ENCODE results near the gene TNRC6B.
A peak's percentile ranks its signal among the peaks of the same experiment; 100 is the strongest.
"Not testable (repeated sequence)": the region's sequence is repeated elsewhere in the genome, so short reads cannot be mapped to it uniquely, and the experiment has no call there.

TNRC6B gene, protein sequence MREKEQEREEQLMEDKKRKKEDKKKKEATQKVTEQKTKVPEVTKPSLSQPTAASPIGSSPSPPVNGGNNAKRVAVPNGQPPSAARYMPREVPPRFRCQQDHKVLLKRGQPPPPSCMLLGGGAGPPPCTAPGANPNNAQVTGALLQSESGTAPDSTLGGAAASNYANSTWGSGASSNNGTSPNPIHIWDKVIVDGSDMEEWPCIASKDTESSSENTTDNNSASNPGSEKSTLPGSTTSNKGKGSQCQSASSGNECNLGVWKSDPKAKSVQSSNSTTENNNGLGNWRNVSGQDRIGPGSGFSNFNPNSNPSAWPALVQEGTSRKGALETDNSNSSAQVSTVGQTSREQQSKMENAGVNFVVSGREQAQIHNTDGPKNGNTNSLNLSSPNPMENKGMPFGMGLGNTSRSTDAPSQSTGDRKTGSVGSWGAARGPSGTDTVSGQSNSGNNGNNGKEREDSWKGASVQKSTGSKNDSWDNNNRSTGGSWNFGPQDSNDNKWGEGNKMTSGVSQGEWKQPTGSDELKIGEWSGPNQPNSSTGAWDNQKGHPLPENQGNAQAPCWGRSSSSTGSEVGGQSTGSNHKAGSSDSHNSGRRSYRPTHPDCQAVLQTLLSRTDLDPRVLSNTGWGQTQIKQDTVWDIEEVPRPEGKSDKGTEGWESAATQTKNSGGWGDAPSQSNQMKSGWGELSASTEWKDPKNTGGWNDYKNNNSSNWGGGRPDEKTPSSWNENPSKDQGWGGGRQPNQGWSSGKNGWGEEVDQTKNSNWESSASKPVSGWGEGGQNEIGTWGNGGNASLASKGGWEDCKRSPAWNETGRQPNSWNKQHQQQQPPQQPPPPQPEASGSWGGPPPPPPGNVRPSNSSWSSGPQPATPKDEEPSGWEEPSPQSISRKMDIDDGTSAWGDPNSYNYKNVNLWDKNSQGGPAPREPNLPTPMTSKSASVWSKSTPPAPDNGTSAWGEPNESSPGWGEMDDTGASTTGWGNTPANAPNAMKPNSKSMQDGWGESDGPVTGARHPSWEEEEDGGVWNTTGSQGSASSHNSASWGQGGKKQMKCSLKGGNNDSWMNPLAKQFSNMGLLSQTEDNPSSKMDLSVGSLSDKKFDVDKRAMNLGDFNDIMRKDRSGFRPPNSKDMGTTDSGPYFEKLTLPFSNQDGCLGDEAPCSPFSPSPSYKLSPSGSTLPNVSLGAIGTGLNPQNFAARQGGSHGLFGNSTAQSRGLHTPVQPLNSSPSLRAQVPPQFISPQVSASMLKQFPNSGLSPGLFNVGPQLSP (N-terminal part only)

GRCh38 chr22:40177738-40178416, at the start of gene TNRC6B:
TSS of gene TNRC6B (plus strand) at chr22:40177925. CDS start at chr22:40178136, 211 bp downstream.
- DNase-seq (ENCODE audit: low spot score), result peak; percentile 81

- DNase-seq (ENCODE audit: low spot score), result no peak
These were observed 48.7 kb upstream of the TNRC6B start for GRCh38 chr22:40128989-40129388.

- DNase-seq (ENCODE audit: low spot score), result no peak
These were observed 40.6 kb upstream of the TNRC6B start for GRCh38 chr22:40137132-40137531.

DNA sequence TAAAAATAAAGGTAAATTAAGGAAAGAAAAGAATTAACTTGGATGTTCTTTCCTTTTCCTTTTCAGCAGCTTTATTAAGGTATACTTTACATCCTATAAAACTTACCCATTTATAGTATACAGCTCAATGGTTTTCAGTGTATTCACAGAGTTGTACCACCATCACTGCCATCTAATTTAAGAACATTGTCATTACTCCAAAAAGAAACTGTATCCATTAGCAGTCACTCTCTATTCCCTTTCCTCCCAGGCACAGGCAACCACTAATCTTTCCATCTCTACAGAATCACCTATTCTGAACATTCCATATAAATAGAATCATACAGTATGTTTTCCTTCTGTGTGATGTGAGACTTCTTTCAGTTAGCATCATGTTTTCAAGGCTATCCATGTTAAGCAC, 38.9 kb upstream of the TNRC6B start:
- DNase-seq (ENCODE audit: low spot score), result no peak

DNA sequence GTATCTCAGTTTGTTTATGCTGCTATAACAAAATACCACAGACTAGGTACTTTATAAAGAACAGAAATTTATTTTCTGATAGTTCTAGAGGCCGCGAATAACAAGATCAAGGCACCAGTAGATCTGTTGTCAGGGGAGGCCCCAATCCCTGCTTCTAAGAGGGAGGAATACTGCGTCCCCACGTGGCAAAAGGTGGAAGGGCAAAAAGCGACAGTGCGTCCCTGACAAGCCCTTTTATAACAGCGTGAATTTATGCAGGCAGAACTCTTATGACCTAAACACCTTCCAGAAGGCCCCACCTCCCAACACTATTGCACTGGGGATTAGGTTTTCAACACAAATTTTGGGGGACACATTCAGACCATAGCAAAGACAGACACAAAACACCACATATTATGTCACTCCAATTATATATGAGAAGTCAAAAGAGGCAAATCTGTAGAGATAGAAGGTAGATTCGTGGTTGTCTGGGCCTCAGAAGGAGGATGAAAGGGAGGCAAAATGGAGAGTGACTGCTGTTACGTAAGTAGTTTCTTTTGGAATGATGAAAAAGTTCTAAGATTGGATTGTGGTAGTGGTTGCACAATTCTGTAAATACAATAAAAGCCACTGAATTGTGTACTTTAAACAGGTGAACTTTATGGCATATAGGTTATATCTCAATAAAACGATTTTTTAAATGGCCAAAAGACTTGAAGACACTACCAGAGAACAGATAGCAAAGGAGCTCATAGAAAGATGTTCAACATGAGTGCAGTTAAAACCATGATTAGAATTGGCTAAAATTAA, 30.1 kb upstream of the TNRC6B start:
- no peak for DNase-seq (ENCODE audit: low spot score)

DNA sequence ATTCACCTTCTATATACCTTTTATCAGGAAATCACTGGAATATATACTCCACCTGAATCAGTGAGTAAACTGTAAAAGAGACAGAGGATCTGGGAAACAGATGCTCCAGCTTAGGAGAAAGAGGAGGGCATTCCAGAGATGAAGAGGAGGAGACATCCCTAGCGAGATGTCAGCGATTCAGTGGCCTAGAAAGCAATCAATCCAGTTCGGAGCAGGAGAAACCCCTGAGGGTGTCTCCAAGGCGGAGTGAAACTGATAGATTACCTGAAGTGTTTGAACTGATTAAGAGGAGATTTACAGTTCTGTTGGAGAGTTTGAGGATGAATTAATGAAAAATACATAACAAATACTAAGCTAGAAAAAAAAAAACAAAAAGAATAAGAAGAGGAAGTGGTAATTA, 24.5 kb upstream of the TNRC6B start:
- DNase-seq (ENCODE audit: low spot score), result no peak

DNA sequence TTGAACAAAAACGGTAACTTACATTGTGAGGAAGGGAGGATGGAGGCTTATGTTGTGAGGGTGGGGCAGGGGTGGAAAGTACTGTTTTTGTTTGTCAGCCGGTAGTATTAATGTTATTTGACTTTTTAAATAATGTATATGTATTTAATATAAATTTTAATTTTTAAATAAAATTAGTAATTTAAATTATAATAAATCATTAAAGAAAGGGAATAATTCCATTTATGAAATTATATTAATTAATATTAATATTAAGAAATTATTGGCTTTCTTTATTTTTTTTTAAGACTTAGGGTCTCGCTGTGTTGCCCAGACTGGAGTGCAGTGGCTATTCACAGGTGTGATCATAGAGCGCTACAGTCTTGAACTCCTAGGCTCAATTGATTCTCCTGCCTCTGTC, 24.0 kb upstream of the TNRC6B start:
- no peak for DNase-seq (ENCODE audit: low spot score)

DNA sequence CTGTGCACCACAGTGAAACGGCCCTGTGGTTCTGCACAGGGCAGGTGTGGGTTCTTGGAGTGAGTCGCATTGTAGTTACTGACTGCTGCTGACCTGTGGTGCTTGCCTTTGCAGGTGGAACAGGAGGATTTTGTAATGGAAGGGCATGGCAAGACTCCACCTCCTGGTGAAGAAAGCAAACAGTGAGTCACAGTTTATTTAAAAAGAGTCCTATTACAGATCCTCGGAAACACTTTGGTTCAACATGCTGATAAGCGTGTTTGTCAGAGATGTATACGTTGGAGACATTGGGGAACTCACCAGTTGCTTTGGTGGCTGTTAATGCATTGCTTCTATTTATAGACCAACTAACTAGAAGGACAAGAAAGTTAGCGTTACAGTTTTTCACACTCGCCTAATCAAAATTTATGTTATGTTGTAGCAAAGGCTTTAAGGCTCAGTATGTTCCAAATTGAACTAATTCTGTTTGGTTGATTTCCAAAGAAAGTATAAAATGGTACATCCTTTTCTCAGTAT, 21.7 kb upstream of the TNRC6B start:
- DNase-seq (ENCODE audit: low spot score), result peak; percentile 46

DNA sequence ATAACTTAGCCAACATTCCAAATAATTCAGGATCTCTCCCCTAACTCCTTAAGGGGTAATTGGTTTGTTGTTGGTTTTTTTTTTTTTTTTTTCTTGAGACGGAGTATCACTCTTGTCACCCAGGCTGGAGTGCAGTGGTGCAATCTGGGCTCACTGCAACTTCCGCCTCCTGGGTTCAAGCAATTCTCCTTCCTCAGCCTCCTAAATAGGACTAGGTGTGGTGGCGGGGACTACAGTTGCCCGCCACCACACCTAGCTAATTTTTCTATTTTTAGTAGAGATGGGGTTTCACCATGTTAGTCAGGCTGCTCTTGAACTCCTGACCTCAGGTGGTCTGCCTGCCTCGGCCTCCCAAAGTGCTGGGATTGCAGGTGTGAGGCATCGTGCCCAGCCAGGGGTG, 21.0 kb upstream of the TNRC6B start:
- not testable (repeated sequence) for DNase-seq (ENCODE audit: low spot score)

DNA sequence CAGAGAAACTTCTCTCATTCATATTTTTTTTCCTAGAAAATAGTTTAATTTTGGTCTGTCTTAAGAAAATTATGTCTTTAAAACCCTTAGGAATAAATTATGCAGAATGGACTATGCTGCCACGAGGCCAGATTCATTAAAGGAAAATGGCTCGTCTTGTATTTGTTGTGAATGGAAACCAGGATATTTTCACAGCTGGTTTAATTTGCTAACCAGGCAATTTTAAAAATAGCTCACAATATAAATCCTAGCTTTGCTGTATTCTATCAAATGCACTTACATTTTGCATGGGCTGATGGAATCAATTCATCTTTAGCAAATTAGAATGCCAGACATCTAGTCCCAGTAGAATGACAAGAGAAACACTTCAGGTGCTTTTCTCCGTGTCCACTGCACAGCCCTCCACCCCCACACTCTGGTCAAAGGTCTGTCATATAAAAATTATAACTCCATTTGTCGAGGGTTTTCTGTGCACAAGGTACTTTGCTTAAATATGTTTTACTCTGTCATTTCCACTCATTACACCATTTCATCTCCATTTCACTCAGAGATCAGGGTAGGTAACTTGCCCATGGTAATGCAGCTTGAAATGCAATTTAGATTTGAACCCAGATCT, 20.3 kb upstream of the TNRC6B start:
- no peak for DNase-seq (ENCODE audit: low spot score)

DNA sequence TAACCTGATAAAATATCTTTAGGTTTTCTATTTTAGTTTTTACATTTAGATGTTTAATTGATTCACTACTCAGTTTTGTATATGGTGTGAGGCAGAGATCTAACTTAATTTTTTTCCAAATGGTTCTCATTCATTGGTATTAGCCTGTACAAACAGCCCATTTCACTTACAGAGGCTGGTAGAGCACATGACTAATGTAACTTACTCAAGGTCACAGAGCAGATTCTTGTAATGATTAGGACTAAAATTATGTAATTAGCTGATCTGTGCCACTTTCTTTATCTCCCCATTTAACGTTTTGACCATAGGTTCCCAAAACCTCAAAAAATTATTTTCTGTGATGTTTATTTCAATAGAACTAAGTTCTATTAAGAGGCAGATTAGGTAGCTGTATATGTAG, 16.5 kb upstream of the TNRC6B start:
- DNase-seq (ENCODE audit: low spot score), result no peak

GRCh38 chr22:40165537-40165936, 12.2 kb upstream of the TNRC6B start:
- DNase-seq (ENCODE audit: low spot score), result not testable (repeated sequence)

DNA sequence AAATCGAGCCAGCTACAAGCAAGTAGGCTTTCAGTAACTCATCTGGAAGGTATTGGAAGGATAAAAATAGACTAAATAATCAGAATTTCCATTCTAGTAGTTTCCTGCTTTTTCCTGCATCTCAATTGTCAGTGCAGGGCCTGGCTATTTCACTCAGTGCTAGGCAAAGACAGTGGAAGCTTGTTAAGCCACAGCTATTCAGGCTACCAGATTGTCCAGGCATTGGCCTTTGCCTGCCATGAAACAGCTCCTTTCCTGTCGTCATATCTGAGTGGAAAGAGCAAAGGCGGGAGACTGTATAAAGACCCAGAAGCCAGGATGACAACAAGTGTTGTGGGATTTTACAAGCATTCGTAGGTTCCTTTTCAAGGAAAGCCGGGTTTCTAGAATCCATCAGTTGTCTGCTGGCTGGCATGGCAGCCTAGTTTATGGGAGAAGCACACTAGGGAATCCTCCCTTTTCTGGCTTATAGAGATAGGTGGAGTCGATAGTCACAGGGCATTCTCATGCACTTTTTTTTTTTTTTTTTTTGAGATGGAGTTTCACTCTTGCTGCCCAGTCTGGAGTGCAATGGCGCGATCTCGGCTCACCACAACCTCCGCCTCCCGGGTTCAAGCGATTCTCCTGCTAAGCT, 2.0 kb upstream of the TNRC6B start:
- DNase-seq (ENCODE audit: low spot score), result no peak

GRCh38 chr22:40176921-40177737, 596 bp upstream of the TNRC6B start:
- peak; percentile 23 for DNase-seq (ENCODE audit: low spot score)

DNA sequence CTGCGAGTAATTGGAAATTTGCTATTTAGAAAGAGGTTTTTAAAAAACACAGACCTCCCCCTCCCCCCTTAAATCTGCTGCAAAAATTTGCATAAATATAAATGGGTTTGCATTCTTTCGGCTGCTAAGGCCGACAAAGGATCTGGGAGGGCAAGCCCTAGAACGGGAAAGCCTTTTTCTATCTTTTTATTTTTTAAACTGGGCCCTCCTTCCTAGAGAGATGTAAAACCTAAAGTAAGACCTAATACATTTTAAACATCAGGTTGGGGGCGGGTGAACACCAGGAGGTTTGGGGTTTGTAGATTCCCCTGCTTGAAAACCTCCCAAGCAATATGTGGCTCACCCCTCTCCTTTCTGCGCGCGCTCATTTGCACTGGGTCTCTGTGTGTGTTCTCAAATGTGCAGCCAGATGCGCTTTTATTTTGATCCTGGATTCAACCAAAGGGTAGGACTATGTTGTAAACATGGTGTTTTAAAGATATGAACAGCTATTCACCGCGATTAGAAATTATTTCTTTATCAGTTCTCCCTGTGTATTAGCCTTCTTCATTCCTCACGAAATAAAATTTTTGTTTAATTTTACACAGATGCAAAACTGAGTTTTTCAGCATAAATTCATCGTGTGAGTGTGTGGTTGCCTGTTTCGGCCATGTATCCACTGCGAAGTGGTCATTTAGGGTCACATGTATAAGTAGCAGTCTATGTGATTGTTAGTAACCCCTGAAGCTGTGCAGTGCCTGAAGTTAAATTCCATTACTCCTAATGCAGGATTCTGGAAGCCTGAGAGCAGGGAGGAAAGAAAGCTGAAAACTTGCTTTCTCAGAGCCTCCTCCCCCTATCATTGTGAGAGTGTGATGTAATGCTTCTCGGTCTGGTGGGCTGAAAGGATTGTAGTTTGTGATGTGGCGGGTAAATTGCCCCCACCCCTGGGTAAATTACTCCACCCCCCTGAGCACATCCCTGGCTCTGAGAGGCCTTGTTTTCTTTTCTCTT, 988 bp downstream of the TNRC6B start:
- DNase-seq (ENCODE audit: low spot score), result peak; percentile 20

DNA sequence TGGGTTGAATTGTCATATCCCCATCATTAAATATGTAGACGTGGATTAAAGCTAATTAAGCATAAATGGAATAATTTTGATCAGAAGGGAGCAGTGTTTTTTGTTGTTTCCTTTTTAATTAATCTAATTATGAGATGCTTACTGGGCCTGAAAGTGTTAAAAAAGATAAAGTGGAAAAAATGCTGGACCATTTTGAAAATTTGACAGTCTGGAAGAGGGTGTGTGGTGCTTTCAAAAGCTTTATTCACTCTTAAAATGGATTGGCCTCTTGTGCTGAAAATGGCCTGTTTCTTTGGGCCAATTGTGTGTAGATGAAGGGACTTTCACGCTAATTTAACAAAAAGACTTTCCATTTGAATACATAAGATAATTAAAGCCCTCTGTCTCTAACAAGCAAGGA, 1.8 kb downstream of the TNRC6B start:
- no peak for DNase-seq (ENCODE audit: low spot score)

GRCh38 chr22:40180403-40180802, 2.7 kb downstream of the TNRC6B start:
- DNase-seq (ENCODE audit: low spot score), result no peak

- DNase-seq (ENCODE audit: low spot score), result no peak
These were observed 3.6 kb downstream of the TNRC6B start for GRCh38 chr22:40181323-40181722.
